Mucosa of stomach (tissue), 1 donor: ENCODE measurements around the gene RFX8.
"Not testable (repeated sequence)": the region's sequence is repeated elsewhere in the genome, so short reads cannot be mapped to it uniquely, and the experiment has no call there.

Experiments used
- H3K27me3 ChIP-seq: one replicate; pipeline ENCODE4 v1.7.0; 2013; ENCODE audit warnings: mild to moderate bottlenecking, low read length; ENCODE audit not compliant: control insufficient read depth, insufficient read depth
- H3K36me3 ChIP-seq: one replicate; pipeline ENCODE4 v1.7.0; 2013; ENCODE audit warnings: low read length; ENCODE audit not compliant: control insufficient read depth, insufficient read depth
- H3K4me1 ChIP-seq: one replicate; pipeline ENCODE4 v1.7.0; 2013; ENCODE audit warnings: mild to moderate bottlenecking, low read length; ENCODE audit not compliant: control insufficient read depth, insufficient read depth
- H3K4me3 ChIP-seq: one replicate; pipeline ENCODE4 v1.7.0; 2013; ENCODE audit warnings: low read length
- H3K9ac ChIP-seq: one replicate; pipeline ENCODE4 v1.7.0; 2013; ENCODE audit warnings: mild to moderate bottlenecking, low read length, moderate library complexity
- H3K9me3 ChIP-seq: one replicate; pipeline ENCODE4 v1.7.0; 2013; ENCODE audit warnings: mild to moderate bottlenecking, low read length, moderate library complexity; ENCODE audit not compliant: control insufficient read depth
- donor health status: Pancreatic carcinoma.

Gene RFX8

DNA sequence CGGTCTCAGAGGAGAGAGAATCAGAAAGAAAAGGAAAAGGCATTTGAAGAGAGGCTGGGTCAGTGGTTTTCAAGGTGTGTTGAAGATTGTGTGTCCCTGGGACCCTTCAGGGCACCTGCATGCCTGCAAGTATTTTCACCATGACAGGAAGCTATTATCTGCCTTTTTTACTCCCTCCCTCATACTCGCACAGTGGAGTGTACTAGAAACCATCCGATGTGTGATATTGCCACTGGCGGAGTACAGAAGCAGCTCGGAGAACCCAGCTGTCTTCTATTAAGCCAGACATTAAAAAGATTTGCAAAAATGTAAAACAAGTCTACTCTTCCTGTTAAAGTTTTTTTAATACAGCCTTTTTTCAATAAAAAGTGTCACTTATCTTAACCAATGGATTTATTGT, 33.7 kb upstream of the RFX8 start:
- Histone ChIP-seq H3K4me1 (no peaks in the 10 kb centered on the region), H3K9me3 (no peaks in the 10 kb centered on the region), H3K36me3 (no peaks in the 10 kb centered on the region), H3K27me3 (no peaks in the 10 kb centered on the region), H3K4me3 (no peak overlapping the region), H3K9ac (no peak overlapping the region)

GRCh38 chr2:101505276-101505675, 30.4 kb upstream of the RFX8 start:
- not testable (repeated sequence) for H3K4me1 ChIP-seq, H3K27me3 ChIP-seq, H3K9me3 ChIP-seq, H3K36me3 ChIP-seq, H3K4me3 ChIP-seq, H3K9ac ChIP-seq

DNA sequence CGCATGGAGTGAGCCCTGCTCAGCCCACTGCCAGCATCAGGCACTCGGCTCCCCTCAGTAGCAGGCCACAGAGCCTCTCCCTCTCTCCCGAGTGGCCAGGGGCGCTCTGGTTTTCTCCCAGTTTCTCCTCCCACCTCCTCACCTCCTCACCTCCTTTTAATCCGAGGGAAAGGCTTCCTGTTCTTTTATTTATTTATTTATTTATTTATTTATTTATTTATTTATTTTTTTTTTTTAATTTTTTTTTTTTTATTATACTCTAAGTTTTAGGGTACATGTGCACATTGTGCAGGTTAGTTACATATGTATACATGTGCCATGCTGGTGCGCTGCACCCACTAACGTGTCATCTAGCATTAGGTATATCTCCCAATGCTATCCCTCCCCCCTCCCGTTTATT, 29.8 kb upstream of the RFX8 start:
- H3K36me3 ChIP-seq, H3K9me3 ChIP-seq, H3K27me3 ChIP-seq, H3K9ac ChIP-seq, H3K4me3 ChIP-seq, H3K4me1 ChIP-seq: not testable (repeated sequence)

- Histone ChIP-seq H3K4me1 (peaks cover 3% of the 10 kb centered on the region), H3K4me3 (no peak overlapping the region), H3K36me3 (no peaks in the 10 kb centered on the region), H3K27me3 (no peaks in the 10 kb centered on the region), H3K9ac (no peak overlapping the region), H3K9me3 (no peaks in the 10 kb centered on the region)
Observed at GRCh38 chr2:101502095-101502494, 27.2 kb upstream of the RFX8 start.

DNA sequence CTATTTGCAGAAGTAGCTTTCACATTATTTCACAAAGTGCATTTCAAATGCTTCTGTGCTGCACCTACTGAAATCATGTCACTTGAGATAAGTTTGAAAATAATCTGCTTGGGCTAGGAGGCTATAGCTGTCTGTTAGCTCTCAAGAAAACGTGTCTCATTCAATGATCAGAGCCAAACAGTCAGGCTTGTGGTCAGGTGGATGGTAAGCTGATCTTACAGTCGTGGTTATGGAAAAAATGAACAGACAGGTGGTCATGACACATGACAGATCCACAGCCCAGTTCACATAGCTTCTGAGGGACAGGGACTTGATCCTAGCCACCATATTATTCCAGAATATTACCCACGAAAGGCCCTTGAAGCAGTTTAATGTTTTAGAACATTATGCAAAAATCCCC, 26.5 kb upstream of the RFX8 start:
- H3K9me3 ChIP-seq = no peaks in the 10 kb centered on the region
- no peak overlapping the region for H3K9ac ChIP-seq
- H3K27me3 ChIP-seq = no peaks in the 10 kb centered on the region
- H3K4me1 ChIP-seq = peaks cover 3% of the 10 kb centered on the region
- no peak overlapping the region for H3K4me3 ChIP-seq
- no peaks in the 10 kb centered on the region for H3K36me3 ChIP-seq

- Histone ChIP-seq H3K9ac (no peak overlapping the region), H3K4me1 (peaks cover 3% of the 10 kb centered on the region), H3K4me3 (no peak overlapping the region), H3K9me3 (no peaks in the 10 kb centered on the region), H3K27me3 (no peaks in the 10 kb centered on the region), H3K36me3 (no peaks in the 10 kb centered on the region)
Observed at GRCh38 chr2:101500860-101501259, 25.9 kb upstream of the RFX8 start.

DNA sequence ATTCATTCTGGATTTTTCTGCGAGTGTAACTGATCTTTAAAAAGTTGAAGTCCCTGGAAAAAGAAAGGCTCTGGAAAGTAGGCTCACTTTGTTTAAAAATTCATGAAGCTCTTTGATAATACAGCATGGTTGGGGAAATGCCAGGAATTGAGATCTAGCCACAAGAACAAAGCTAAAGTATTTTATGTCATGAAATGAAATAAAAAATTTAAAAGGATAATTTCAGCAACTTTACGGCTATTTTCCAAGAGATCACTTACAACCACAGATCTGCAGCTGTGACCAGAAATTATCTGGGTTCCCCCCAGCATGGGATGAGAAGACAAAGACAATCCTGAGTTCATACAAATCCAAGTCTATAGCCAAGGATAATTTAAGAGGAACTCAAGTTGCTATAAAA, 25.3 kb upstream of the RFX8 start:
- H3K27me3 ChIP-seq = no peaks in the 10 kb centered on the region
- H3K36me3 ChIP-seq = no peaks in the 10 kb centered on the region
- H3K4me1 ChIP-seq = peaks cover 3% of the 10 kb centered on the region
- no peaks in the 10 kb centered on the region for H3K9me3 ChIP-seq
- H3K4me3 ChIP-seq = no peak overlapping the region
- H3K9ac ChIP-seq = no peak overlapping the region

GRCh38 chr2:101496279-101496678, 21.4 kb upstream of the RFX8 start:
- no peak overlapping the region for H3K9ac ChIP-seq
- no peak overlapping the region for H3K4me3 ChIP-seq
- no peaks in the 10 kb centered on the region for H3K36me3 ChIP-seq
- H3K9me3 ChIP-seq = no peaks in the 10 kb centered on the region
- H3K27me3 ChIP-seq = no peaks in the 10 kb centered on the region
- peaks cover 3% of the 10 kb centered on the region for H3K4me1 ChIP-seq

GRCh38 chr2:101492936-101493473, 18.1 kb upstream of the RFX8 start:
- H3K9me3 ChIP-seq = no peaks in the 10 kb centered on the region
- H3K4me3 ChIP-seq = no peak overlapping the region
- no peak overlapping the region for H3K9ac ChIP-seq
- no peaks in the 10 kb centered on the region for H3K4me1 ChIP-seq
- no peaks in the 10 kb centered on the region for H3K27me3 ChIP-seq
- no peaks in the 10 kb centered on the region for H3K36me3 ChIP-seq

GRCh38 chr2:101486994-101487393, 12.1 kb upstream of the RFX8 start:
- Histone ChIP-seq H3K9me3 (no peaks in the 10 kb centered on the region), H3K4me3 (no peak overlapping the region), H3K4me1 (no peaks in the 10 kb centered on the region), H3K27me3 (no peaks in the 10 kb centered on the region), H3K36me3 (no peaks in the 10 kb centered on the region), H3K9ac (no peak overlapping the region)

DNA sequence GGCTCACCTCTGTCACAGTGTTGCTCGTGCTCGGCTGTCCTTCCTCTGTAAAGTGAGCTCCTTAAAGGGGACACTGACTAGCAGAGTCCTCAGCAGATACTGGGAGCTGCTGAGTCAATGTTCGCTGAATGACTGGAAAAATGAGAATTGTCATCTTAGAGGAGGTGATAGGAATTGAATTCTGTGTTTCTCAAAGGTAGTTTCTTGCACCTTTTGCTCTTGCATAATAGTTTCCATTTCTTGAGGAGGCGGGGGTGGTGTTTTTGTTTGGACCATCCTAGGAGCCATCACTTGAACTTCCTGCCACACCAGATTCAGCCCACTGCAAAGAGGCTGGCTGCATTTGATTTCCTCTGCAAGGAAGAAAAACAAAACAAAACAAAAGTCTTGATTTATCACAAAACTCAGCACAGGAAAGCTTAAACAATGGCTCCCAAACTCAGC, 11.4 kb upstream of the RFX8 start:
- H3K9ac ChIP-seq = no peak overlapping the region
- no peaks in the 10 kb centered on the region for H3K36me3 ChIP-seq
- no peaks in the 10 kb centered on the region for H3K9me3 ChIP-seq
- no peaks in the 10 kb centered on the region for H3K27me3 ChIP-seq
- H3K4me1 ChIP-seq = no peaks in the 10 kb centered on the region
- no peak overlapping the region for H3K4me3 ChIP-seq

- H3K4me3 ChIP-seq = no peak overlapping the region
- H3K9me3 ChIP-seq = no peaks in the 10 kb centered on the region
- no peaks in the 10 kb centered on the region for H3K36me3 ChIP-seq
- H3K4me1 ChIP-seq = no peaks in the 10 kb centered on the region
- H3K27me3 ChIP-seq = no peaks in the 10 kb centered on the region
- H3K9ac ChIP-seq = no peak overlapping the region
Observed at GRCh38 chr2:101485856-101486255, 10.9 kb upstream of the RFX8 start.

- Histone ChIP-seq H3K9me3 (no peaks in the 10 kb centered on the region), H3K36me3 (no peaks in the 10 kb centered on the region), H3K4me1 (no peaks in the 10 kb centered on the region), H3K9ac (no peak overlapping the region), H3K4me3 (no peak overlapping the region), H3K27me3 (peaks cover 10% of the 10 kb centered on the region)
Observed at GRCh38 chr2:101480764-101481163, 5.9 kb upstream of the RFX8 start.
